HuH-7 (cell line): Measurements from ENCODE around the gene CLASP1.
"Not testable (repeated sequence)": the region's sequence is repeated elsewhere in the genome, so short reads cannot be mapped to it uniquely, and the experiment has no call there.

Source experiments
- DNase-seq: peaks from one replicate; pipeline ENCODE4 v3.0.0; 2011; ENCODE audit warnings: low spot score

The CLASP1 gene

GRCh38 chr2:121419081-121419699, 230.1 kb downstream of the CLASP1 start:
- DNase-seq: no peak

GRCh38 chr2:121418494-121419058, 230.7 kb downstream of the CLASP1 start:
- DNase-seq: no peak

GRCh38 chr2:121417826-121418225, 231.4 kb downstream of the CLASP1 start:
- DNase-seq: no peak

- no peak for DNase-seq
These were observed 233.5 kb downstream of the CLASP1 start for GRCh38 chr2:121415727-121416126.

- no peak for DNase-seq
These were observed 236.9 kb downstream of the CLASP1 start for GRCh38 chr2:121412349-121412748.

- no peak for DNase-seq
These were observed 239.3 kb downstream of the CLASP1 start for GRCh38 chr2:121409966-121410365.

- DNase-seq: no peak
These were observed 239.9 kb downstream of the CLASP1 start for GRCh38 chr2:121409388-121409787.

GRCh38 chr2:121408641-121409040, 240.6 kb downstream of the CLASP1 start:
- DNase-seq: no peak

- DNase-seq: no peak
These were observed 244.0 kb downstream of the CLASP1 start for GRCh38 chr2:121405233-121405632.

GRCh38 chr2:121400201-121400600, 249.1 kb downstream of the CLASP1 start:
- DNase-seq: no peak

- DNase-seq: no peak
These were observed 250.4 kb downstream of the CLASP1 start for GRCh38 chr2:121398853-121399252.

- DNase-seq: no peak
These were observed 259.1 kb downstream of the CLASP1 start for GRCh38 chr2:121390082-121390692.

- DNase-seq: no peak
These were observed 260.9 kb downstream of the CLASP1 start for GRCh38 chr2:121388371-121388770.

- no peak for DNase-seq
These were observed 261.5 kb downstream of the CLASP1 start for GRCh38 chr2:121387591-121388325.

- DNase-seq: no peak
These were observed 262.6 kb downstream of the CLASP1 start for GRCh38 chr2:121386707-121387106.

- no peak for DNase-seq
These were observed 263.2 kb downstream of the CLASP1 start for GRCh38 chr2:121386102-121386501.

- DNase-seq: peak; percentile 11
These were observed 266.5 kb downstream of the CLASP1 start for GRCh38 chr2:121382744-121383143.

- DNase-seq: no peak
These were observed 271.6 kb downstream of the CLASP1 start for GRCh38 chr2:121377646-121378045.

GRCh38 chr2:121376535-121377250, 272.6 kb downstream of the CLASP1 start:
- DNase-seq: no peak

GRCh38 chr2:121375621-121376159, 273.6 kb downstream of the CLASP1 start:
- no peak for DNase-seq

GRCh38 chr2:121374412-121375075, 274.7 kb downstream of the CLASP1 start:
- not testable (repeated sequence) for DNase-seq
